HepG2 (cell line): ENCODE results near the gene SYNPO2L. TPM values are rescaled to one million over a fixed set of nuclear protein-coding genes. Genes with fewer than 3 reads are reported as not detected.

Experiments
- ATAC-seq: fragments of 200-7000 bp; cut with Tn5 transposase; 3 replicates; pipeline ENCODE4 v1.9.1; 2020; ENCODE audit warnings: mild to moderate bottlenecking, moderate library complexity
- BruUV-seq: library from RNA; stranded (reverse); fragments of 400-500 nt; replicated peaks from 2 replicates; lab custom pipeline; 2021; lab: Mats Ljungman, UMichigan
- CTCF ChIA-PET: fragments of 300-600 bp; formaldehyde crosslinking; extraction: SDS; loops from one replicate; lab custom pipeline; 2021; ENCODE audit warnings: low total read pairs, inconsistent platforms, low intra/inter-chr PET ratio; lab: Yijun Ruan, JAX
- POLR2A ChIA-PET: fragments of 350-600 bp; sonication (Branson Sonifier 250); formaldehyde crosslinking; loops from one replicate; lab custom pipeline; 2020; ENCODE audit warnings: antibody characterized with exemption, inconsistent platforms; lab: Yijun Ruan, JAX
- DNase-seq: peaks from one replicate; pipeline ENCODE4 v3.0.0-alpha.2; 2015; ENCODE audit warnings: low spot score
- FAIRE-seq: peaks from 3 replicates; lab custom pipeline; 2011; peaks lifted over from hg19 to GRCh38; lab: Jason Lieb, UNC
- H2AFZ ChIP-seq: one replicate; pipeline ENCODE4 v1.6.1; 2011; ENCODE audit warnings: low read length, inconsistent platforms
- H3K27ac ChIP-seq: fragments of 300-600 bp; 3 replicates; pipeline ENCODE4 v1.8.0; 2011; ENCODE audit warnings: mixed run types, mild to moderate bottlenecking, mixed read lengths, low read length, inconsistent platforms; ENCODE audit not compliant: insufficient read depth; ENCODE audit errors: extremely low read length
- H3K27me3 ChIP-seq, 2 experiments: fragments of 200-600 bp in 1 of 2; 2 replicates in 1 of 2; 3 replicates in 1 of 2; pipeline versions ENCODE4 v1.6.0 to v1.8.0; 2011; ENCODE audit warnings: low read length in 2 of 2, mild to moderate bottlenecking in 2 of 2, moderate library complexity in 2 of 2, inconsistent platforms in 1 of 2; ENCODE audit not compliant: insufficient read depth in 2 of 2, control insufficient read depth in 1 of 2
- H3K36me3 ChIP-seq, 2 experiments: fragments of 200-600 bp in 1 of 2; replicated peaks in 1 of 2; 2 replicates in 1 of 2; 3 replicates in 1 of 2; pipeline versions ENCODE4 v1.5.1 to v1.8.0; 2011; ENCODE audit warnings: low read length in 2 of 2, inconsistent platforms in 1 of 2; ENCODE audit not compliant: insufficient read depth in 2 of 2, control insufficient read depth in 1 of 2
- H3K4me1 ChIP-seq: 2 replicates; pipeline ENCODE4 v1.5.1; 2012; ENCODE audit warnings: low read length, inconsistent platforms; ENCODE audit not compliant: insufficient read depth
- H3K4me2 ChIP-seq: 2 replicates; pipeline ENCODE4 v1.6.0; 2011; ENCODE audit warnings: low read depth, low read length, inconsistent platforms
- H3K4me3 ChIP-seq, 3 experiments: fragments of 200-600 bp in 1 of 3; sonication (generic), shearing (Covaris generic) in 1 of 3; replicated peaks in 1 of 3; 2 replicates each; pipeline ENCODE4 v1.5.1; 2011 to 2016; ENCODE audit warnings: low read length in 3 of 3, inconsistent platforms in 2 of 3, low read depth in 2 of 3, mild to moderate bottlenecking in 2 of 3, control low read depth in 1 of 3, mixed read lengths in 1 of 3; ENCODE audit not compliant: insufficient read depth in 1 of 3
- H3K79me2 ChIP-seq: one replicate; pipeline ENCODE4 v1.6.1; 2011; ENCODE audit warnings: low read length, inconsistent platforms; ENCODE audit not compliant: insufficient read depth
- H3K9ac ChIP-seq: 2 replicates; pipeline ENCODE4 v1.6.0; 2011; ENCODE audit warnings: mild to moderate bottlenecking, low read depth, low read length, inconsistent platforms; ENCODE audit not compliant: insufficient read depth
- H3K9me3 ChIP-seq: 2 replicates; pipeline ENCODE4 v1.5.1; 2012; ENCODE audit warnings: mild to moderate bottlenecking, low read length
- H4K20me1 ChIP-seq: 2 replicates; pipeline ENCODE4 v1.6.0; 2011; ENCODE audit warnings: inconsistent platforms, mild to moderate bottlenecking, low read length, moderate library complexity; ENCODE audit not compliant: insufficient read depth
- ATAD3A ChIP-seq: sonication (generic); formaldehyde crosslinking; IDR thresholded peaks from 2 replicates; pipeline ENCODE4 v1.4.0; 2020; ENCODE audit warnings: missing genetic modification reagents
- ELF4 ChIP-seq: sonication (generic); formaldehyde crosslinking; IDR thresholded peaks from 2 replicates; pipeline ENCODE4 v1.5.0; 2020; ENCODE audit warnings: missing genetic modification reagents, mild to moderate bottlenecking, moderate library complexity, borderline replicate concordance
- ZFP37 ChIP-seq: sonication (generic); formaldehyde crosslinking; IDR thresholded peaks from 2 replicates; pipeline ENCODE4 v1.4.0; 2020; ENCODE audit warnings: missing genetic modification reagents, borderline replicate concordance
- WGBS: methylation state at CpG from one replicate; pipeline ENCODE4 v1.1.6; 2017; ENCODE audit warnings: low lambda C conversion rate; 5-methylcytosine and 5-hydroxymethylcytosine counted together
- in situ Hi-C: cut with HindIII; loops from 2 replicates; pipeline ENCODE4 v1.10.0; 2017; ENCODE audit warnings: low pct_unique_long_range_greater_than_20kb; ENCODE audit not compliant: extremely low pct_ligation_motif_present
- intact Hi-C: fragments of 100-400 bp; cut with micrococcal nuclease; formaldehyde crosslinking; loops from one replicate; pipeline ENCODE4 v1.10.0; 2022; ENCODE audit not compliant: unreplicated experiment
- polyA plus RNA-seq, 8 experiments: library from polyadenylated mRNA; depleted of rRNA in 3 of 8; stranded (reverse) in 7 of 8; unstranded in 1 of 8; fragments of >200 nt; fragmentation: Illumina TruSeq in 4 of 8; extraction: Trizol in 4 of 8; gene quantifications; 2 replicates each; pipeline versions ENCODE4 v1.2.1 to v1.2.3, GENCODE V29; 2011 to 2016; ENCODE audit warnings: low read depth in 4 of 8, missing spikeins in 1 of 8, mixed read lengths in 1 of 8; ENCODE audit not compliant: insufficient read depth in 1 of 8
- total RNA-seq, 5 experiments: library from RNA; depleted of rRNA; stranded (reverse); fragments of >200 nt; fragmentation: Illumina TruSeq; extraction: Trizol; gene quantifications; 2 replicates each; pipeline ENCODE4 v1.2.3, GENCODE V29; 2016; ENCODE audit warnings: low read depth in 1 of 5
- TF ChIP-seq, protein P1 (sequence below): sonication (generic); formaldehyde crosslinking; IDR thresholded peaks from 2 replicates; pipeline ENCODE4 v1.5.0; 2020; ENCODE audit warnings: missing genetic modification reagents
- TF ChIP-seq, protein P2 (sequence below): sonication (generic); formaldehyde crosslinking; IDR thresholded peaks from 2 replicates; pipeline ENCODE4 v1.5.1; 2020; ENCODE audit warnings: mild to moderate bottlenecking, moderate library complexity, missing genetic modification reagents

SYNPO2L gene
- total and polyA plus RNA-seq, 2 of the 13 experiments (the other 11 are each of a cell fraction or from before 2014, with no cell fraction given), result not detected

DNA sequence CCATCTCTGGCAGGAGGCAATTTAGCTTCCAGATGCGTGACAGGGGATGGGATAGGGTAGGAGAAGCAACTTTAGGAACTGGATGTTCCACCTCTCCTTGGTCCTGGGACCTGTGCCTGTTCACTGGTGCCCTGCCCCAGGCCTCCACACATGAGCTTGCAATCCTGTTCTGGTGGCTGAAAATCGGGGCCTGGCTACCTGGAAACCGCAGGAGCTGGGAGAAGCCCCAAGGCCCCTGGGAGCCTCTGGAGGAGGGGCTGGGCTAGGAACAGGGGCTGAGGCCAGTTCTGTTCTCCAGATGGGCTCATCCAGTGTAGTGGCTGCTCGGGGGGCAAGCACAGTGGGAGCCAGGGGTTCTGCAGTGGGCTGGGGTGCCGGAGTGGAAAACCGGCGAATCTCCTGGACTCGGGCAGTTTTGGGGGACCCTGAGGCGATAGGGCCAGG is 9.2 kb downstream of the SYNPO2L start:
- Histone ChIP-seq H4K20me1 (no peaks in the 10 kb centered on the region), H3K4me1 (peaks cover 27% of the 10 kb centered on the region), H2AFZ (peak overlapping the region; percentile 72), H3K4me2 (0 out of 2 replicates have a peak overlapping the region, but pooled peaks have one; percentile 9), H3K27ac (no peak overlapping the region), H3K79me2 (no peaks in the 10 kb centered on the region), H3K4me3 (no peak overlapping the region), H3K9ac (no peak overlapping the region), H3K9me3 (no peaks in the 10 kb centered on the region), H3K27me3 (peaks cover 3 to 6% of the 10 kb centered on the region in 2 experiments; a peak in 2 of 5 replicates), H3K36me3 (no peaks in the 10 kb centered on the region)
- ChIA-PET POLR2A (no interaction called here), CTCF (no interaction called here)
- intact Hi-C loops, result no loop called here
- DNase-seq (no peak), ATAC-seq (no peak), FAIRE-seq (no peak)
- WGBS, result 57% methylated on average over 9 of the region's 9 CpGs
- no peak for TF ChIP-seq ZFP37 (CRISPR knock-in tag)
- TF ChIP-seq ATAD3A (CRISPR knock-in tag), result no peak
- no TSS peak for BruUV-seq
- in situ Hi-C loops, result loop anchor here (25.0 kb wide), 1 partner anchor 384 kb away; the partner anchor contains the start of gene MRPS16

DNA sequence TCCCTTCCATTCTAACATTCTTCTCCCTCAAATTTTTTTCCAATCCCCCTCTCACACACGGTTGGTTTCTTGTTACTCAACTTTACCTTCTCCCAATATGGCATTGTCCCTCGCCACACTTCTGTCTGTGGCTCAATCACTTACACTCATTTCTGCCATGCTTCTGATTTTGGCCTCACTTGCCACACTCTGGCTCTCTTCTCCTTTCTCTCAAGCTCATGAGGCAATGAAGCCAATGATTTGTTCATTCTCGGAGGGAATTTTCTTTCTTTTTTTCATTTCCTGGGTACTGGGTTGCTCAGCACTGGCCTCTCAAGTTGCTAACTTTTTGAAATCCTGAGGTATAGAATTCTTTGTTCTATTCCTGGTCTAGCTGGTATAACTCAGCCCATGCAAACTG is 10.6 kb downstream of the SYNPO2L start:
- no peaks in the 10 kb centered on the region for H4K20me1 ChIP-seq
- 45% methylated on average over 3 of the region's 3 CpGs for WGBS
- peaks cover 21% of the 10 kb centered on the region for H3K4me1 ChIP-seq
- in situ Hi-C loops, result loop anchor here (25.0 kb wide), 1 partner anchor 383 kb away; the partner anchor contains the start of gene MRPS16
- no peaks in the 10 kb centered on the region for H3K79me2 ChIP-seq
- intact Hi-C loops, result no loop called here
- peaks cover 3 to 19% of the 10 kb centered on the region in 2 experiments; a peak in 3 of 5 replicates for H3K27me3 ChIP-seq
- no peak overlapping the region for H3K4me2 ChIP-seq
- H3K27ac ChIP-seq, result no peak overlapping the region
- no peaks in the 10 kb centered on the region for H3K36me3 ChIP-seq
- DNase-seq, result no peak
- ATAC-seq, result no peak
- no peak overlapping the region for H2AFZ ChIP-seq
- H3K9me3 ChIP-seq, result no peaks in the 10 kb centered on the region
- POLR2A ChIA-PET, result no interaction called here
- no peak overlapping the region for H3K9ac ChIP-seq
- no peak overlapping the region for H3K4me3 ChIP-seq
- FAIRE-seq, result no peak
- TF ChIP-seq, protein P1, sequence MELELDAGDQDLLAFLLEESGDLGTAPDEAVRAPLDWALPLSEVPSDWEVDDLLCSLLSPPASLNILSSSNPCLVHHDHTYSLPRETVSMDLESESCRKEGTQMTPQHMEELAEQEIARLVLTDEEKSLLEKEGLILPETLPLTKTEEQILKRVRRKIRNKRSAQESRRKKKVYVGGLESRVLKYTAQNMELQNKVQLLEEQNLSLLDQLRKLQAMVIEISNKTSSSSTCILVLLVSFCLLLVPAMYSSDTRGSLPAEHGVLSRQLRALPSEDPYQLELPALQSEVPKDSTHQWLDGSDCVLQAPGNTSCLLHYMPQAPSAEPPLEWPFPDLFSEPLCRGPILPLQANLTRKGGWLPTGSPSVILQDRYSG (CRISPR knock-in tag), result no peak
- TF ChIP-seq, protein P2, sequence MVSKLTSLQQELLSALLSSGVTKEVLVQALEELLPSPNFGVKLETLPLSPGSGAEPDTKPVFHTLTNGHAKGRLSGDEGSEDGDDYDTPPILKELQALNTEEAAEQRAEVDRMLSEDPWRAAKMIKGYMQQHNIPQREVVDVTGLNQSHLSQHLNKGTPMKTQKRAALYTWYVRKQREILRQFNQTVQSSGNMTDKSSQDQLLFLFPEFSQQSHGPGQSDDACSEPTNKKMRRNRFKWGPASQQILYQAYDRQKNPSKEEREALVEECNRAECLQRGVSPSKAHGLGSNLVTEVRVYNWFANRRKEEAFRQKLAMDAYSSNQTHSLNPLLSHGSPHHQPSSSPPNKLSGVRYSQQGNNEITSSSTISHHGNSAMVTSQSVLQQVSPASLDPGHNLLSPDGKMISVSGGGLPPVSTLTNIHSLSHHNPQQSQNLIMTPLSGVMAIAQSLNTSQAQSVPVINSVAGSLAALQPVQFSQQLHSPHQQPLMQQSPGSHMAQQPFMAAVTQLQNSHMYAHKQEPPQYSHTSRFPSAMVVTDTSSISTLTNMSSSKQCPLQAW (CRISPR knock-in tag), result no peak
- TF ChIP-seq ELF4 (CRISPR knock-in tag), result no peak
- TF ChIP-seq, all 625 proteins: peak for 0
- CTCF ChIA-PET, result interaction anchor here (3.9 kb wide), 1 partner anchor 116 kb away, joined by 85 read pairs; no protein-coding TSS in a partner anchor
- no TSS peak for BruUV-seq
